Testis (tissue), 2 donors: ENCODE measurements around the gene DCTD.

Experiments used
- POLR2A ChIP-seq: fragments of 450-650 bp; IDR thresholded peaks from one replicate; pipeline ENCODE4 v1.6.1; 2017; ENCODE audit warnings: antibody characterized with exemption, mild to moderate bottlenecking, moderate library complexity
- TF ChIP-seq, protein P1 (sequence below), 3 experiments: fragments of 450-650 bp in 2 of 3; fragments of 200-600 bp in 1 of 3; sonication (generic) in 1 of 3; IDR thresholded peaks; one replicate each; pipeline ENCODE4 v1.5.1; 2016 to 2019; ENCODE audit warnings: antibody characterized with exemption in 3 of 3, mild to moderate bottlenecking in 2 of 3, moderate library complexity in 1 of 3

DNA sequence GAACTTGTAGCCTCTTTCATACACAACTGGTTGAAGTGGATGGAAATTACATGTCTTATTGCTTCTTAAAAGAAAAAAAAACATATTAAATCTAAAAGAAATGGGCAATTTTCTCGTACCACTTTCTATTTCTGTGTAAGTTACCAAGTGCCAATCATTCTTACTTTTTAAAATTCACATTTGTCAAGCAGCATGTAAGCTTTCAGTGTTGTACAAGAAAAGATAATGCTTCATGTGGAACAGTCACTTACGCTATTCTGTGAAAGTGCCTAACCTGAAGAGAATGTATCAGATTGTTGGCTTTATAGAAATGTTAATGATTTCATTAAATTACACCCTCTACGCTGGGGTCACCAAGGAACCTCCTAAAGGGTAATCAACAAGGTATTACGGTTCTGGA lies 4.4 kb upstream of the DCTD start:
- TF ChIP-seq, protein P1, sequence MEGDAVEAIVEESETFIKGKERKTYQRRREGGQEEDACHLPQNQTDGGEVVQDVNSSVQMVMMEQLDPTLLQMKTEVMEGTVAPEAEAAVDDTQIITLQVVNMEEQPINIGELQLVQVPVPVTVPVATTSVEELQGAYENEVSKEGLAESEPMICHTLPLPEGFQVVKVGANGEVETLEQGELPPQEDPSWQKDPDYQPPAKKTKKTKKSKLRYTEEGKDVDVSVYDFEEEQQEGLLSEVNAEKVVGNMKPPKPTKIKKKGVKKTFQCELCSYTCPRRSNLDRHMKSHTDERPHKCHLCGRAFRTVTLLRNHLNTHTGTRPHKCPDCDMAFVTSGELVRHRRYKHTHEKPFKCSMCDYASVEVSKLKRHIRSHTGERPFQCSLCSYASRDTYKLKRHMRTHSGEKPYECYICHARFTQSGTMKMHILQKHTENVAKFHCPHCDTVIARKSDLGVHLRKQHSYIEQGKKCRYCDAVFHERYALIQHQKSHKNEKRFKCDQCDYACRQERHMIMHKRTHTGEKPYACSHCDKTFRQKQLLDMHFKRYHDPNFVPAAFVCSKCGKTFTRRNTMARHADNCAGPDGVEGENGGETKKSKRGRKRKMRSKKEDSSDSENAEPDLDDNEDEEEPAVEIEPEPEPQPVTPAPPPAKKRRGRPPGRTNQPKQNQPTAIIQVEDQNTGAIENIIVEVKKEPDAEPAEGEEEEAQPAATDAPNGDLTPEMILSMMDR (IDR thresholded peaks at IDR 0.05), result no peak
- no peak for TF ChIP-seq POLR2A
